ENCODE data around the gene TMCC1.
A peak's percentile ranks its signal among the peaks of the same experiment; 100 is the strongest.
"Not testable (repeated sequence)": the region's sequence is repeated elsewhere in the genome, so short reads cannot be mapped to it uniquely, and the experiment has no call there.

Gene TMCC1

GRCh38 chr3:129893581-129894070 is at the start of gene TMCC1:
TSS of gene TMCC1 (minus strand) at chr3:129893711.
- peak; percentile 72 for DNase-seq

DNA sequence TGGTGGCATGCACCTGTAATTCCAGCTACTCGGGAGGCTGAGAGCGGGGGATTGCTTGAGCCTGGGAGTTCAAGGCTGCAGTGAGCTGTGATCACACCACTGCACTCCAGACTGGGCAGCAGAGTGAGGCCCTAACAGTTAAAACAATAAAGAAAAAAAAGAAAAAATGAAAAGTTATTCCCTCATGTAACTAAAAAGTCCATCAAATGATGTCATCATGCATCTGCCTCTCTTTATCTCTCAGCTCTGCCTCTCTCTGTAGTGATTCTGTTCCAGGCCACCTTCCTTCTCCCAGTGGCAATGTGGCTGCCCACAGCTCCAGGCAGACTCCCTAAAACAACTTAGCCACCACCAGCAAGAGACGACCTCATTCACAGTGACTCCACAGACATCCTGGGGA is 49.5 kb upstream of the TMCC1 start:
- DNase-seq: no peak

DNA sequence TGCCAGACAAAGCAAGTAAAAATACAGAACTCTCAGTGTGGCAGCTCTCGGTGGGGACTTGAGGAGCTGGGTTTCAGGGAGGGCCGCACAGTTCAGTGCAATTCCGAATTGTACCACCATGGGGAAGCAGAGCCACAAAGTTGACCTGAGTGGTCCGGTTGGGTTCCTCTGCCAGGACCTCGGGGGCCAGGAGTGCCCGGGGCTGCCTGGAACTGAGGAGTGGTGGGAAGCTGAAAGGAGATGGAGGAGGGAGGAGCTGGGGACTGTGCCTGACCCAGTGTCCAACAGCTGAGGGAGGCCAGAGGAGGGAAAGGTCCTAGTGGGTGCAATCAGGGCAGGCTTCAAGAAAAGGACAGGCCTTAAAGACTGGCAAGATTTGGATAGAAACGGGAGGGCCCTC is 48.8 kb upstream of the TMCC1 start:
- DNase-seq: peak; percentile 48

DNA sequence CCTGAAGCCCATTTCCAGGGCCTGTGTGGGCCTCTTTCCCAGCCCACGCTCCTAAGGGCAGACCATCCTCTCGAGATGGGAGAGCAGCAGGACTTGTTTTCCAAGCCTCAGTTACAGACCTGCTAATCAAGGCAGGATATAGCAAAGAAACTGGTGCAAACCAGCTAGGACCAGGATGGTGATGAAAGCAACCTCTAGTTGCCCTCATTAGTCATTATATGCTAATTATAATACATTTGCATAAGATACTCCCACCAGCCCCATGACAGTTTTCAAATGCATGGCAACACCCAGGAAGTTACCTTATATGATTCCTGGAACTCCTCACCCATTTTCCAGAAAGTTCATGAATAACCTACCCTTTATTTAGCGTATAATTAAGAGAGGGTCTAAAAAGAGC is 46.6 kb upstream of the TMCC1 start:
- DNase-seq: no peak

DNA sequence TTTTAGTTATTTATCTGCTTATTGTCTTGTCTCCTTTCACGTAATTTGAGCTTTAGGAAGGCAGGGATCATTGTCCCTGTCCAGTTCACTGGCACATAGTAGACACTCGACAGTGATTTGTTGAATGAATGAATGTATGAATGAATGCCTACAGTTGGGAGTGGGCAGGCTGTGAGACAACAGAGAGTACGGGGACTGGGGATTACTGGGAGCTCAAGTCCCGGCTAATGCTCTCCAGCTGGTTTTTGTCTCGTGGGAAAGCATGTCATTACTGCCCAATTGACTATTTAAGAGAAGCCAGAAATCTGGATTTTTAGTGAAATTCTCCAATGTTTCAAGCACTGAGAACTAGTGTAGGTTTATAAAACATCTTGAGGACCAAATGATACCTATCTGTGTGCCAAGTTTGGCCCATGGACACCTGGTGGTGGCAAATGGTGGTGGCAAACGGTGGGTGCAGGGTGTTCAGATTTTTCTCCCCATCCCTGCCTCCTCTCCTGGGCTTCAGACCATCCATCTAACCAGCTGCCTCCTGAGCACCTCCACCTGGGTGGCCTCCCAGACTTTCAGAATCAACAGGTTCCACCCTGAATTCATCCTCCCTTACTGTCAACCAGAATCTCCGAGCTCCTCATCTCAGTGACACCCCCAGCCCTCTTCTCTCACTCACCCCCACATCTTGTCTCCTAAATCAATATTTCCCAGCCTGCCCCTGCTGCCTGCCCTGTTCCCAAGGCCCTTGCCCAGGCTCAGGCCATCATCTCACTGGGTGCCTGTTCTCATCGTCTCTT is 44.8 kb upstream of the TMCC1 start:
- no peak for DNase-seq

- DNase-seq: no peak
Observed at GRCh38 chr3:129937717-129938116, 44.2 kb upstream of the TMCC1 start.

DNA sequence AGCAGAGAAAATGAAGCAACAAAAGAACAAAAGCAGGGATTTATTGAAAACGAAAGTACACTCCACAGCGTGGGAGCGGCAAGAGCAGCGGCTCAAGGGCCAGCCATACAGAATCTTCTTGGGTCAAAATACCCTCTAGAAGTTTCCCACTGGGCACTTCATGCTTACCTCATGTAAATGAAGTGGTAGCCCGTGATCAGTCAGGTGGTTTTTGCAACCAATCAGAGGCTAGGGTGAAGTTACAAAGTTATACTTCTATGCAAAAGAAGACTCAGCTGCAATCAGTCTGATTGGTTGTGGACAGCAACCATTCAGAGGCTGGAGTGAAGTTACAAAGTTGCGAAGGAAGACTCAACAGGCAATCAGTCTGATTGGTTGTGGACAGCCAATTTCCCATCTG is 43.2 kb upstream of the TMCC1 start:
- DNase-seq: peak; percentile 67

GRCh38 chr3:129934234-129935123 is 41.0 kb upstream of the TMCC1 start:
- DNase-seq: no peak

- DNase-seq: no peak
Observed at GRCh38 chr3:129933471-129933870, 40.0 kb upstream of the TMCC1 start.

DNA sequence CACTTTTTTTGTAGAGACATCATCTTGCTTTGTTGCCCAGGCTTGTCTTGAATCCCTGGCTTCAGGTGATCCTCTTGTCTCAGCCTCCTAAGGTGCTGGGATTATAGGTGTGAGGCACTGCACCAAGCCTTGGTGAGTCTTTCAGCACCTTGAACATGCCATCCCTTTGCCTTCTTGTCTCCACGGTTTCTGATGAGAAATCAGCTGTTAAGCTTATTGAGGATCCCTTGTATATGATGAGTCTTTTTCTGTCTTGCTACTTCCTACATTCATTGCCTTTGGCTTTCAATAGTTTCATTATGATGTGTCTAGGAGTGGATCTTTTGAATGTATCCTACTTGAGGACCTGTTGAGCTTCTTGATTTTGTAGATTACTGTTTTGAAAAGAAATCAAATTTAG is 35.9 kb upstream of the TMCC1 start:
- DNase-seq: peak; percentile 44

DNA sequence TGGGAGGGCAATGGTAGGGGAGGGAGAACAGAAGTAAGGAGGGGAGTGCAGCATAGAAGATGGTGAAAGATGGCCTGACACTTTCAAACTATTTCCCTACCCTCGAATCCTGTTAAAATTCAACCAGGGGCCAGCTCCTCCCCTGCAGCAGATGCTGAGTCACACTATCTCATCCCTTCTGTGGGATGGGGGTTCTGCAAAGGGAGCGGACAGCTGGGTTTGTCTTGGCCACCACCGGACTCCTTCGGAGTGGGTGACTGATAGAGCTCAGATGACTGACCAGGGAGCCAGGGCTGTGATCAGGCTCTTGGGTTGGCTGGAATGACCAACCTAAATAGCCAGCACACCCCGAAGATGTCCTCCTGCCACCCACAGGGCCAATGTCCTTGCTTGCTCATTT is 33.6 kb upstream of the TMCC1 start:
- no peak for DNase-seq

DNA sequence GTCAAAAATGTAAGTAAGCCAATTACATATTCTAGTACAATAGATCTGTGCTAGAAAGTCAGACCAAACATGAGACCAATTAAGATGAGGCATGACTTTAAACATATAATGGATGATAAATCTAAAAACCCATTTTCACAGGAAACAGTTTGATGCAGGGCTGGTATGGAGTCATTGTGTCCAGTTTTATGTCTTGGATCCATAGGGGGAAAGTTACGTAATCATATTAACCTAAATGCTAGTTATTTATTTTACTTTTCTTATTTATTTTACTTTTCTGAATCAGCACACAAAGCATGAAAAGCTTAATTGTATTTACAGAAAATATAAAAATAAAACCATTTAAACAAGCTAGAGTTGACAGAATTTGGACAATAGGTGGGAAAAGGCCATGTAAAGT is 26.3 kb upstream of the TMCC1 start:
- DNase-seq: no peak

DNA sequence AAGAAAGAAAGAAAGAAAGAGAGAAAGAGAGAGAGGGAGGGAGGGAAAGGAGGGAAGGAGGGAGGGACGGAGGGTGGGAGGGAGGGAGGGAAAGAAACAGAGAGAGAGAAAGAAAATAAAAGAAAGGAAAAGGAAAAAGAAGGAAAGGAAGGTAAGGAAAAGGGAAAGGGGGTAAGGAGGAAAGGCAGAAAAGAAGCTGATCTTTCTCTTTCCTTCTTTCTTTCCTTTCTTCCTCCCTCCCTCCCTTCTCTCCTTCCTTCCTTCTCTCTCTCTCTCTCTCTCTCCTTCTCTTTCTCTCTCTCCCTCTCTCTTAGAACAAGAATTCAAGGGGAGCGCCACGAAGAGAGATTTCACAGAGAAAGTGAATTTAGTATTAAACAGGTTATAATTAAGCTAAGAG is 25.8 kb upstream of the TMCC1 start:
- no peak for DNase-seq

GRCh38 chr3:129918461-129918860 is 24.9 kb upstream of the TMCC1 start:
- no peak for DNase-seq

- no peak for DNase-seq
Observed at GRCh38 chr3:129917423-129918007, 24.0 kb upstream of the TMCC1 start.

DNA sequence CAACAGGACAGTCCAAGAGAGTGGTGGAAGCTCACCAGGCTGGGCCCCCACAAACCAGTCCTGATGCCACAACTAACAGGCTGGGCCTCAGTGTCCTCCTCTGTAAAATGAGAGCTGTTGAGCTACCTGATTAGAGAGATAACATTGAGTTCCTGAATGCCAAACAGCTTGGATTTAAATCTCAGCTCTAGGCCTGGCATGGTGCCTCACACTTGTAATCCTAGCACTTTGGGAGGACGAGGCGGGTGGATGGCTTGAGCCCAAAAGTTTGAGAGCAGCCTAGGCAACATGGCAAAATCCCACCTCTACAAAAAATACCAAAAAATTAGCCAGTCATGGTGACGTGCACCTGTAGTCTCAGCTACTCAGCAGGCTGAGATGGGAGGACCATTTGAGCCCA is 20.1 kb upstream of the TMCC1 start:
- no peak for DNase-seq

DNA sequence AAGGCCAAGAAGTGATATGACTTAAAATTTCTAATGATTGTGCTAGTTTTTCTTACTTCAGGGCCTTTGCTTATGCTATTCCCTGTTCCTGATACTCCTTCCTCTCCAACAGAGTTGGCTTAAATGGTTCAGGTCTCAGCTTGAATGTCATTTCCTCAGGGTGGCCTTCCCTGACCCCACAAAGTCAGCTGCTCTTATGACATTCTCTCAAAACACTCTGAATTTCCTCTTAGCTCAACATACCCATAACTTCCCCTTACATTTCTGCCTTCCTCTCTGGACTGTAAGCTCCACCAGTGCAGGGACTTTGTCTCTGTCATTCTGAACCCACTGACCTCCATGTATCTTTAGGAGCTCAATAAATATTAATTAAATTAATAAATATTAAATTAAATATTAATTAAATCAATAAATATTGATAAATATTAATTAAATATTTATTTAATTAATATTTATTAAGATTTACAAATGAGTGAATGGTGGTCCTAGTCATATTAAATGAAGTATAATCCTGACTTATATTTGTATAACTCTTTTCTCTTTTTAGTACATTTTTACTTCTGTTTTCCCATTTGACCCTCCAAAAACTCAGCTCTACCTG is 17.9 kb upstream of the TMCC1 start:
- peak; percentile 92 for DNase-seq

GRCh38 chr3:129909235-129909634 is 15.7 kb upstream of the TMCC1 start:
- DNase-seq: not testable (repeated sequence)

DNA sequence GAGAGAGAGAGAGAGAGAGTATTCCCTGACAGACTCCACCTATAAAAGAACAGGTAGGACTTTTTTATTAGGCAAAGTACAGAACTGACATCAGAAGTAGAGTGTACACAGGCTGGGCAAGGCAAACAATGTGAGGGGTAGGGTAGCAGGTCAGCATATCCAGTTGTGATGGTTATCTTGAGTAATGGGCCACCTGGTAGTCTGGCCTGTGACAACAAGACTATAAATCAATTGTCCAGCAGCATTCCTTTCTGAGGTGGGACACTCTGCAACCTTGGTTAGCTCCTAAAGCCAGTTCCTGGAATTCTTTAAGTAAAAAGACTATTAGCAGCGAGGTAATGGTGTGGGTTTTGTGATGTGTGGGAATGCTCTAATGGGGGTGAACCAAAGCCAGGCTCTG is 14.9 kb upstream of the TMCC1 start:
- no peak for DNase-seq

DNA sequence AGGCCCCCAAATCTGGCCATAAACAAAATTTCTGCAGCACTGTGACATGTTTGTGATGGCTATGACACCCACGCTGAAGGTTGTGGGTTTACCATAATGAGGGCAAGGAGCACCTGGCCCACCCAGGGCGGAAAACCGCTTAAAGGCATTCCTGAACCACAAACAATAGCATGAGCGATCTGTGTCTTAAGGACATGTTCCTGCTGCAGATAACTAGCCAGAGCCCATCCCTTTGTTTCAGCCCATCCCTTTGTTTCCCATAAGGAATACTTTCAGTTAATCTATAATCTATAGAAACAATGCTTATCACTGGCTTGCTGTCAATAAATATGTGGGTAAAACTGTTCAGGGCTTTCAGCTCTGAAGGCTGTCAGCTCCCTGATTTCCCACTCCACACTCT is 7.8 kb upstream of the TMCC1 start:
- not testable (repeated sequence) for DNase-seq

- no peak for DNase-seq
Observed at GRCh38 chr3:129897026-129897425, 3.5 kb upstream of the TMCC1 start.

- no peak for DNase-seq
Observed at GRCh38 chr3:129892857-129893580, 492 bp downstream of the TMCC1 start.

DNA sequence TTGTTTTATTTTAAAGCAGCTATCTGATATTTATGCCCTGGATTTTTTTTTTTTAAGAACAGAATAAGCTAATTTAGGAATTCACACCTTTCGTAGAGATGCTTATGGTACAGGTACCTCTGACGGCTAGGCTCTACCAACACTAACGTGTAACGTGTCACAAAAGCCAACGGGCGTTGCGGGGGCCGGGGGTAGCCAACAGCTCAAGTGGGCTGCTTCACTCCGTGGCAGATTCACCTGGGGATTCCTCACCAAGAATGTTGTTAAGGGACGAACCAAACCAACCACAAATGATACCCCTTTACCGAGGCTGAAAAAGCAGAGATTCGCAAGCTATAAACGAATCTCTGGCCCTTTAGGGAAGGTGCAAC is 1.0 kb downstream of the TMCC1 start:
- DNase-seq: no peak
